CD4-positive, alpha-beta memory T cell (primary cell): ENCODE results near the gene TBC1D5. TPM values are rescaled to one million over a fixed set of nuclear protein-coding genes. Genes with fewer than 3 reads are reported as not detected.
"Not testable (repeated sequence)": the region's sequence is repeated elsewhere in the genome, so short reads cannot be mapped to it uniquely, and the experiment has no call there.

Experiments
- CTCF ChIA-PET: fragments of 350-600 bp; sonication (Branson Sonifier 250); formaldehyde crosslinking; loops from one replicate; lab custom pipeline; 2021; ENCODE audit warnings: inconsistent platforms; ENCODE audit not compliant: partially characterized antibody; lab: Charles Lee
- POLR2A ChIA-PET: fragments of 350-600 bp; sonication (Branson Sonifier 250); formaldehyde crosslinking; loops from one replicate; lab custom pipeline; 2021; ENCODE audit not compliant: partially characterized antibody; lab: Charles Lee
- DNase-seq, 5 donors: peaks; one replicate each; pipeline versions ENCODE4 v3.0.0 to v3.0.0-alpha.2; 2020 to 2022; ENCODE audit warnings: mixed read lengths in 1 of 5
- H3K27ac ChIP-seq: one replicate; pipeline ENCODE4 v1.7.0; 2013; ENCODE audit warnings: low read depth, low read length
- H3K27me3 ChIP-seq: 2 replicates; pipeline ENCODE4 v1.7.0; 2013; ENCODE audit warnings: mild to moderate bottlenecking, low read length, moderate library complexity; ENCODE audit not compliant: insufficient read depth
- H3K36me3 ChIP-seq: 2 replicates; pipeline ENCODE4 v1.7.0; 2013; ENCODE audit warnings: mild to moderate bottlenecking, low read length, moderate library complexity; ENCODE audit not compliant: insufficient read depth
- H3K4me1 ChIP-seq: 2 replicates; pipeline ENCODE4 v1.7.0; 2013; ENCODE audit warnings: mild to moderate bottlenecking, low read length, moderate library complexity; ENCODE audit not compliant: insufficient read depth
- H3K4me3 ChIP-seq, 2 donors: one replicate each; pipeline ENCODE4 v1.7.0; 2013; ENCODE audit warnings: low read length in 2 of 2, mild to moderate bottlenecking in 1 of 2
- H3K9me3 ChIP-seq, 2 donors: one replicate each; pipeline ENCODE4 v1.7.0; 2013; ENCODE audit warnings: low read length in 2 of 2, control low read depth in 1 of 2; ENCODE audit not compliant: control insufficient read depth in 1 of 2
- H3K27ac Mint-ChIP-seq, 7 donors: one replicate each; pipeline ENCODE4 v1.8.0; 2020 to 2021; ENCODE audit warnings: mixed read lengths in 7 of 7, mild to moderate bottlenecking in 6 of 7, inconsistent platforms in 3 of 7, moderate library complexity in 3 of 7
- H3K27me3 Mint-ChIP-seq, 2 donors: one replicate each; pipeline ENCODE4 v1.8.0; 2020 to 2021; ENCODE audit warnings: mixed read lengths in 2 of 2
- H3K36me3 Mint-ChIP-seq, 2 donors: one replicate each; pipeline ENCODE4 v1.8.0; 2020 to 2021; ENCODE audit warnings: mixed read lengths in 2 of 2, inconsistent platforms in 1 of 2, mild to moderate bottlenecking in 1 of 2
- H3K4me1 Mint-ChIP-seq, 4 donors: one replicate each; pipeline ENCODE4 v1.8.0; 2020 to 2021; ENCODE audit warnings: mixed read lengths in 4 of 4, mild to moderate bottlenecking in 1 of 4
- H3K4me3 Mint-ChIP-seq, 8 donors: one replicate each; pipeline ENCODE4 v1.8.0; 2020 to 2021; ENCODE audit warnings: mixed read lengths in 8 of 8, mild to moderate bottlenecking in 7 of 8, moderate library complexity in 6 of 8, inconsistent platforms in 3 of 8
- H3K9me3 Mint-ChIP-seq, 8 donors: one replicate each; pipeline ENCODE4 v1.8.0; 2020 to 2021; ENCODE audit warnings: mixed read lengths in 8 of 8, mild to moderate bottlenecking in 5 of 8, inconsistent platforms in 3 of 8, moderate library complexity in 1 of 8
- intact Hi-C: fragments of 100-400 bp; cut with micrococcal nuclease; formaldehyde crosslinking; loops from one replicate; pipeline ENCODE4 v1.15.1; 2023
- polyA plus RNA-seq, 2 donors: library from polyadenylated mRNA; unstranded; fragments of 300-500 nt; fragmentation: Illumina TruSeq; gene quantifications; one replicate each; pipeline ENCODE4 v1.2.3, GENCODE V29; 2021
- total RNA-seq, 2 experiments: library from RNA; stranded (reverse); gene quantifications; one replicate each; pipeline ENCODE4 v1.2.3, GENCODE V29; 2021

Gene TBC1D5
- total and polyA plus RNA-seq, 4 experiments from 2014 or later = 21.2 to 52.2 (median 43.3) TPM

DNA sequence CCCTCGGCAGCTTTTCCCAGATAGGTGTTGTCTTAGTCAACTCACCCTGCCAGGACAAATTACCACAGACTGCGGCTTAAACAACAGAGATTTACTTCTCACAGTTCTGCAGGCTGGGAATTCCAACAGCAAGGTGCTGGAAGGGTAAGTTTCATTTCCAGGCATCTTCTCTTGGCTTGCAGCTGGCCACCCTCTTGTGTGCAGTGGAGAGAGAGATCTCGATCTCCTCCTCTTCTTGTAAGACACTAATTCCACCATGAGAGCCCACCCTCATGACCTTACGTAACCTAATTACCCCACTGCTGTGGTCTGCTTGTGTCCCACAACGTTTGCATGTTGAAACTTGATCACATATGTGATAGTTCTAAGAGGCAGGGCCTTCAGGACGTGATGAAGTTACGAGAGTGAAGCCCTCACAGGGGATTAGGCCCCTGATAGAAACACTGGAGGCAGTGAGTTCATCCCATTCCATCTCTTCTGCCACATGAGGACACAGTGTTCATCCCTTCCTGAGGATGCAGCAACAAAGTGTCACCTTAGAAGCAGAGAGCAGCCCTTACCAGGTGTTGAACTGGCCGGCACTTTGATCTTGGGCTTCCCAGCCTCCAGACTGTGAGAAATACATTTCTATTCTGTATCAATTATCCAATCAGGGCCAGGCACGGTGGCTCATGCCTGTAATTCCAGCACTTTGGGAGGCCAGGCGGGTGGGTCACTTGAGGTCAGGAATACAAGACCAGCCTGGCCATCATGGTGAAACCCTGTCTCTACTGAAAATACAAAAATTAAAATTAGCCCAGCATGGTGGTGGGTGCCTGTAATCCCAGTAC is 609.9 kb downstream of the TBC1D5 start:
- Mint-ChIP-seq H3K4me3 (no peak overlapping the region), H3K36me3 (peaks cover 0 to 4% of the 10 kb centered on the region in 2 donors), H3K27me3 (peaks cover 0 to 2% of the 10 kb centered on the region in 2 donors), H3K4me1 (peaks cover 0 to 6% (median 0%) of the 10 kb centered on the region in 4 donors), H3K27ac (peak overlapping the region in 1 of 7 donors; percentile 29), H3K9me3 (peaks cover 0 to 7% (median 0%) of the 10 kb centered on the region in 8 donors)
- H3K4me3 ChIP-seq = no peak overlapping the region
- no peaks in the 10 kb centered on the region for H3K27me3 ChIP-seq
- no peaks in the 10 kb centered on the region for H3K36me3 ChIP-seq
- CTCF ChIA-PET = no interaction called here
- POLR2A ChIA-PET = no interaction called here
- H3K9me3 ChIP-seq = no peaks in the 10 kb centered on the region
- intact Hi-C loops = no loop called here
- no peaks in the 10 kb centered on the region for H3K4me1 ChIP-seq
- no peak for DNase-seq
- H3K27ac ChIP-seq = no peak overlapping the region

- Mint-ChIP-seq H3K36me3 (peaks cover 0 to 4% of the 10 kb centered on the region in 2 donors), H3K27ac (peak overlapping the region in 2 of 7 donors; percentile 1 to 42), H3K4me3 (no peak overlapping the region), H3K4me1 (peaks cover 0 to 6% (median 0%) of the 10 kb centered on the region in 4 donors), H3K9me3 (peaks cover 0 to 7% (median 0%) of the 10 kb centered on the region in 8 donors), H3K27me3 (peaks cover 0 to 2% of the 10 kb centered on the region in 2 donors)
- no peak overlapping the region for H3K4me3 ChIP-seq
- no peaks in the 10 kb centered on the region for H3K4me1 ChIP-seq
- H3K36me3 ChIP-seq = no peaks in the 10 kb centered on the region
- intact Hi-C loops = no loop called here
- CTCF ChIA-PET = no interaction called here
- POLR2A ChIA-PET = no interaction called here
- H3K27me3 ChIP-seq = no peaks in the 10 kb centered on the region
- no peak for DNase-seq
- H3K9me3 ChIP-seq = no peaks in the 10 kb centered on the region
- no peak overlapping the region for H3K27ac ChIP-seq
Measured at GRCh38 chr3:17130956-17131355, 611.5 kb downstream of the TBC1D5 start.

- peaks cover 0 to 2% of the 10 kb centered on the region in 2 donors for H3K27me3 Mint-ChIP-seq
- POLR2A ChIA-PET = no interaction called here
- no peaks in the 10 kb centered on the region for H3K9me3 ChIP-seq
- no peaks in the 10 kb centered on the region for H3K36me3 ChIP-seq
- DNase-seq = no peak
- H3K4me1 Mint-ChIP-seq = peaks cover 0 to 6% (median 0%) of the 10 kb centered on the region in 4 donors
- CTCF ChIA-PET = no interaction called here
- no peak overlapping the region for H3K27ac ChIP-seq
- intact Hi-C loops = no loop called here
- H3K27me3 ChIP-seq = no peaks in the 10 kb centered on the region
- peak overlapping the region in 1 of 7 donors; percentile 33 for H3K27ac Mint-ChIP-seq
- no peak overlapping the region for H3K4me3 Mint-ChIP-seq
- peaks cover 0 to 7% (median 0%) of the 10 kb centered on the region in 8 donors for H3K9me3 Mint-ChIP-seq
- H3K4me1 ChIP-seq = no peaks in the 10 kb centered on the region
- H3K36me3 Mint-ChIP-seq = peaks cover 0 to 4% of the 10 kb centered on the region in 2 donors
- H3K4me3 ChIP-seq = no peak overlapping the region
Measured at GRCh38 chr3:17129556-17129955, 612.9 kb downstream of the TBC1D5 start.

DNA sequence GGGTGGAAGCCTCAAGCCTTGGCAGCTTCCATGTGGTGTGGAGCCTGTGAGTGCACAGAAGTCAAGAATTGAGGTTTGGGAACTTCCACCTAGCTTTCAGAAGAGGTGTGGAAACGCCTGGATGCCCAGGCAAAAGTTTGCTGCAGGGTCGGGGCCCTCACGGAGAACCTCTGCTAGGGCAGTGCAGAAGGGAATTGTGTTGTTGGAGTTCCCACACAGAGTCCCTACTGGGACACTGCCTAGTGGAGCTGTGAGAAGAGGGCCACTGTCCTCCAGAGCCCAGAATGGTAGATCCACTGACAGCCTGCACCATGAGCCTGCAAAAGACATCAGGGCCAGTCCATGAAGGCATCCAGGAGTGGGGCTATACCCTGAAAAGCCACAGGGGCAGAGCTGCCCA is 613.8 kb downstream of the TBC1D5 start:
- H3K4me3 ChIP-seq, H3K27ac ChIP-seq, H3K4me1 Mint-ChIP-seq, H3K36me3 Mint-ChIP-seq, H3K9me3 Mint-ChIP-seq, H3K27ac Mint-ChIP-seq, POLR2A ChIA-PET, DNase-seq, CTCF ChIA-PET, H3K4me1 ChIP-seq, H3K27me3 Mint-ChIP-seq, H3K4me3 Mint-ChIP-seq, intact Hi-C loops, H3K9me3 ChIP-seq, H3K36me3 ChIP-seq, H3K27me3 ChIP-seq: not testable (repeated sequence)

- H3K4me1 ChIP-seq = no peaks in the 10 kb centered on the region
- POLR2A ChIA-PET = no interaction called here
- H3K36me3 Mint-ChIP-seq = peaks cover 0 to 10% of the 10 kb centered on the region in 2 donors
- no peak for DNase-seq
- no peak overlapping the region for H3K27ac ChIP-seq
- CTCF ChIA-PET = no interaction called here
- H3K4me3 ChIP-seq = no peak overlapping the region
- no peaks in the 10 kb centered on the region for H3K36me3 ChIP-seq
- no peak overlapping the region for H3K4me3 Mint-ChIP-seq
- peaks cover 0 to 7% (median 0%) of the 10 kb centered on the region in 8 donors for H3K9me3 Mint-ChIP-seq
- H3K4me1 Mint-ChIP-seq = peaks cover 0 to 6% (median 0%) of the 10 kb centered on the region in 4 donors
- H3K9me3 ChIP-seq = no peaks in the 10 kb centered on the region
- H3K27me3 Mint-ChIP-seq = peaks cover 0 to 2% of the 10 kb centered on the region in 2 donors
- H3K27me3 ChIP-seq = no peaks in the 10 kb centered on the region
- intact Hi-C loops = no loop called here
- no peak overlapping the region for H3K27ac Mint-ChIP-seq
Measured at GRCh38 chr3:17125738-17126442, 616.5 kb downstream of the TBC1D5 start.

DNA sequence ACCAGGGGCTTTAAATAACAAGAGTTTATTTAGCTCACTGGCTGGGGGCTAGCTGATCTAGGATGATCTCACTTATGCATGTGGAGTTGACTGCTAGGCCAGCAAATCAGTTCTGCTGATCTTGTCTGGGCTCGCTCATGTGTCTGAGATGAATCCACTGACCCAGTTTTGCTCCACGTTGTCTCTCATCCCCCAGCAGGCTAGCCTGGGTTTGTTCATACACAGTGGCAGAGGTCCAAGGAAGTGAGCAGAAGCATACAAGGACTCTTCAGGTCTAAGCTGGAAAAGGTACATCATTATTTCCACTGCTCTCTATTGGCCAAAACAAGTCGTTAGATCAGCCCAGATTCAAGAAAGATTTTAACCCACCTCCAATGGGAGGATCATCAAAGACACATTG is 619.7 kb downstream of the TBC1D5 start:
- intact Hi-C loops = no loop called here
- Histone ChIP-seq H3K9me3 (no peaks in the 10 kb centered on the region), H3K27me3 (no peaks in the 10 kb centered on the region), H3K4me1 (no peaks in the 10 kb centered on the region), H3K27ac (no peak overlapping the region), H3K4me3 (no peak overlapping the region), H3K36me3 (no peaks in the 10 kb centered on the region)
- Mint-ChIP-seq H3K27me3 (no peaks in the 10 kb centered on the region), H3K36me3 (peaks cover 0 to 6% of the 10 kb centered on the region in 2 donors), H3K27ac (no peak overlapping the region), H3K9me3 (peaks cover 0 to 3% (median 0%) of the 10 kb centered on the region in 8 donors), H3K4me1 (no peaks in the 10 kb centered on the region), H3K4me3 (no peak overlapping the region)
- DNase-seq = no peak
- ChIA-PET CTCF (no interaction called here), POLR2A (no interaction called here)

DNA sequence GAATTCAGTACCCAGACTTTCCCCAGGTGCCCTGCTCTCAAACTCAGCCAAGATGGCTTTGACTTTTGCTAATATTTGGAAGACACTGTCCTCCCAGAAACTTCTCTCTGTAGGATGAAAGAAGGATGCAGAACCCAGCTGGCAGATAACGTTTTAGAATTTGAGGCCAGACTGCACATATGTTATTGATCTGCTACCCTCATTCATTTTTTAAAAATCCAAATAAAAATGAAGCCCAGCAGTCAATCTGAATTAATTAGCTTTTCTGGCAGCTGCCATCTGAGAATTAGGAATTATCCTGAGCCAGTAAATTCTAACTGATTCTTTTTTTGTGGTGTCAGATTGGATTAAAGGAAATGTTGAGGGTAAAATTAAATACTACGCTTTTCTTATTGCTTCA is 621.1 kb downstream of the TBC1D5 start:
- intact Hi-C loops = no loop called here
- peaks cover 0 to 3% (median 0%) of the 10 kb centered on the region in 8 donors for H3K9me3 Mint-ChIP-seq
- Histone ChIP-seq H3K27me3 (no peaks in the 10 kb centered on the region), H3K9me3 (no peaks in the 10 kb centered on the region), H3K27ac (no peak overlapping the region), H3K4me3 (no peak overlapping the region), H3K36me3 (no peaks in the 10 kb centered on the region), H3K4me1 (no peaks in the 10 kb centered on the region)
- no peak overlapping the region for H3K27ac Mint-ChIP-seq
- no peak for DNase-seq
- peaks cover 0 to 2% (median 0%) of the 10 kb centered on the region in 4 donors for H3K4me1 Mint-ChIP-seq
- ChIA-PET POLR2A (no interaction called here), CTCF (no interaction called here)
- H3K4me3 Mint-ChIP-seq = no peak overlapping the region
- no peaks in the 10 kb centered on the region for H3K27me3 Mint-ChIP-seq
- peaks cover 0 to 5% of the 10 kb centered on the region in 2 donors for H3K36me3 Mint-ChIP-seq
